HG03025 (cell line): Measurements from ENCODE around the gene ARFIP2.

Source experiments
- ATAC-seq: cut with Tn5 transposase; IDR thresholded peaks from one replicate; pipeline ENCODE4 v1.9.1; 2021; ENCODE audit warnings: mild to moderate bottlenecking, moderate library complexity; ENCODE audit not compliant: unreplicated experiment, low FRiP score

ARFIP2 gene

DNA sequence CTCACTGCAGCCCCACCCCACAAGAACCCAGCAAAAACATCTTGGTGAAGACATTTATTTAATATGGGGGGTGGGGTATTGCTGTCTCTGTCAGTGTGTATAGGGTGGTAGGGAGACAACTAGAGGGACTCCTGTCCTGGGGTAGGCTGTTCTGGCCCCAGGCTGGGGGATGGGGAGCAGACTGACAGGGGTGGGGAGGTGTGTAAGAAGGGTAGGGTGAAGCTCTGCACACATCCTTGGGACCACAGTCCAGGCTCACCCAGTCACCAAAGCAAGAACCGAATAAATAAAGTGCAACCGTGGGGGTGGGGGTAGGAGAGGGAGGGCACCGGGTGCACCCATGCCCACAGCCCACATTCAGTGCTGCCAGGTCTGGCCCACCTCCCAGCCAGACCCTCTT lies 32.6 kb downstream of the ARFIP2 start:
- no peak for ATAC-seq

DNA sequence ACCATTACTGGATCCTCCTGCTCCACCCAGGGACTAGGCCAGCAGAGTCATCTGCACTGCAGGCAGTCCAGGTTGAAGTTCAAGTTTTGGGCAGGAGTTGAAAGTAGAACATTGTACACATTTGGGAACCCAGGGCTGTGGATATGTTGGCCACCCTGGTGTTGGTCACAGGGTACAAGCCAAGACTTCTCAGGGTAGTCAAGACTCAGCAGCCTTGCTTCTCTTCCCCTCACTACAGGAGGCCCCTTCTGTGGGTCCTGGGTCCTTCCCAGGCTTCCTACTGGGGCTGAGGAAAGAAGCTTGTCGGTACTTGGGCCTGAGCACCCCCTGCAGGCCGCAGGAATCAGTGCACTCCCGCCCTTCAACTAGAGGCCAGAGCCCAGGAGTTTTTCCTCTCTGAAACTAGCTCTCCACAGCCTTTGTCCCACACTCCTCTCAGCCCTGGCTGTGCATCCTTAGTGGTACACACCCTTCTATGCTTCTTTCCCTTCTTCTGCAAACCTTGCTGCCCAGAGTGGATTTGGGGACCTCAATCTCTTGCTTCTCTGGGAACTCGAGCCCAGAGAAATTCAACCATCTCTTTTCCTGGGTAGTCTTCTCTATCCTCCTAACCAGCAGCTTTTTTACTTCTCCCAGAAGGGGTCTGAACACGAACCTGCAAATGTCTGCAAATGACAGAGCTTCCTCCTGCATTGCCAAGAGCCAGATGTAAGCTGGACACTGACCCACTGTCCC lies 37.7 kb downstream of the ARFIP2 start:
- peak; percentile 50 for ATAC-seq

DNA sequence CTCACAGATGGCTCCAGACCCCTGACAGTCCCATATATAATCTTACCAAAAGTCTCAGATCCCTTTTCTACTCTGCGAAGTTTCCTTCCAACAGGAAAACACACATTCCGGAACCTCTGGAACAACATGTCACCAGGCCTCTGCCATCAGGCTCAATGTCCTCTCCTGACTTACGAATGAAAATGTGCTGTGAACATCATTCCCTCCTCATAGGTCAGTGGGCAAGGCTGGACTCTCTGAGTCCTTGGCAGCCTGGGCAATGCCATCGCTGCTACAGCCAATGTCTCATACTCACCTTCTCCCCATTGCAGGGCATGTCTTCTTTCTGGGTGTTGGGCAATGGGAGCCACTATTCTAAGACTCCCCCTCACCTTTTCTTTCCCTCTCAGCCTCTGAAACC lies 38.7 kb downstream of the ARFIP2 start:
- ATAC-seq: no peak

DNA sequence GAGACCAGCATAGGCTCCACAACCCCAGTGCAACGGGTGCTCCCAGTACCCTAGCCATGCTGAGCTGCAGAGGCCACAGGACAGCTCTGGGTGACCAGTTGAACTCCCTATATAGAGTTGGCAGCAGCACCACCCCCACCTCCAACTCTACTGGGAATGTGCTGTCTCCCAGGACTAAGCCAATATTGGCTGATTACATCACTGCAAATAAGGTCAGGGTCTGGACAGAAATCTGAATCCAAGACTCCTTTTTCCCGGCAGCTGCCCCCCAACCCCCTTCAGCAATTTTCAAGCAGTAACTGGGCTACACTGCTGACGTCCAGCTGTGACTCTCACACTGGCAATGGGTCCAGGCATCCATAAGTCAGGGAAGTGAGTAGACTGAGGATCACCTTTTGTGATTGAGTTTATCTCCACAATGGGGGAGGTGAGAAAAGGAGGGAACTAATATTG lies 40.2 kb downstream of the ARFIP2 start, which contains the start of gene HPX:
HPX (minus strand) TSS at position 82 of the 453 bp plus-strand sequence; CDS start at position 58, 24 bp downstream.
- no peak for ATAC-seq

DNA sequence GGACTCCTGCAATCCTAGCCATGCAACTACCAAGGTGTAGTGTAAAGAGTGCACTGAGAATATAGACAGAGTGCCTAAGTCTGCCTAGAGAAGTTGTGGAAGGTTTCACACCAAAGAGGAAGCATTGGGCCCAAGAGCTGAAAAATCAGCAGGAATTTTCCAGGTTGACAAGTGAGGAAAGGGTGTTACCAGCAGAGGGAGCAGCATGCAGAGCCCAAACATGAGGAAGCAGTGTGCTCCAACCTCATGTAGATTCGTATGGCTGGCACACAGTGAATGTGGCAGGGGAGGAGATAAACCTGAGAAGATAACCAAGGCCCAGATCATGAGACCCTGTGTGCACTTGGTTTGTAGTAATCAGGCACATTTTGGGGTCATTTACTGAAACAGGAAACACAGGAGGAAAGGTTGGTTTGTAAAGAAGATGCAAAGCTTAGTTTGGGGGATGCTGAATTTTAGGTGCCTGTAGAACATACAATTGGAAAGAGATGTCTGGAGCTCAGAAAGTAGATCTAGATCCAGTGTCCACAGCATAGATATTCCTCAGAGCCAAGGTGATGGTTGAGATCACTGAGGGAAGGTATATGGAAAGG lies 42.1 kb downstream of the ARFIP2 start:
- ATAC-seq: no peak

DNA sequence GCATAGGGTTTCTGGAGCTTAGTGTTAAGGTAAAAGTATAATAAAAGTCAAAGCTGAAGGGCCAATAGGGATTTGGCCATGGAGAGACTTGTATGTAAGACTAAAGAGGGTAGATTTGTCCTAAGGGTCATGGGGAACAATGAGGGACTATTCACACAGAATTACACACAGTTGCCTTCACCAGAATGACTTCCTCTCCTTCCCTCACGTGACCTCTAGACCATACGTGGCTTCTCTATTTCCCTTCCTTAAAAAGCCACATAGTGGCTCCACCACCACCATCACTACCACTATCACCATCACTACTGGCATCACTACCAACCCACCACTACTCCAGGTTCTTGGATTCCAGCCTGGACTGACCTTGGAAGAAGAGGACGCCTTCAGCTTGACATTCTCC lies 43.1 kb downstream of the ARFIP2 start:
- ATAC-seq: no peak

DNA sequence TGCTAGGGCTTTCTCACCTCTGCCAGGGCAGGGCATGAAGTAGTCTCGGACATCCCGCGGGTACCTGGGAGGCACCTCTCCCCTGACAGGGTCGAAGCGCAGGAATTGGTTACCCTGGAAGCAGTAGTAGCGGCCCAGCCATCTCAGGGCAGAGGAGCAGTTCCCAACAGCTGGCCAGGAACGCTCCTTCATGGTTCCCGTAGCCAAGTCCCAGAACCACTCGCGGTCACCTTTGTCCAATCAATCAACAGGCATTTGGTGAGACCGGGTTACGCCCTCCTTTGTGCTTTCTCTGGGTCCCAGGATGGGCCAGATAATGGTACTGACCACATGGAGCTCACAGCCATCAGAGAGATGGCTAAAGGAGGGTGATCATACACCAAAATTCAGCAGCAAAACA lies 43.7 kb downstream of the ARFIP2 start:
- ATAC-seq: no peak

DNA sequence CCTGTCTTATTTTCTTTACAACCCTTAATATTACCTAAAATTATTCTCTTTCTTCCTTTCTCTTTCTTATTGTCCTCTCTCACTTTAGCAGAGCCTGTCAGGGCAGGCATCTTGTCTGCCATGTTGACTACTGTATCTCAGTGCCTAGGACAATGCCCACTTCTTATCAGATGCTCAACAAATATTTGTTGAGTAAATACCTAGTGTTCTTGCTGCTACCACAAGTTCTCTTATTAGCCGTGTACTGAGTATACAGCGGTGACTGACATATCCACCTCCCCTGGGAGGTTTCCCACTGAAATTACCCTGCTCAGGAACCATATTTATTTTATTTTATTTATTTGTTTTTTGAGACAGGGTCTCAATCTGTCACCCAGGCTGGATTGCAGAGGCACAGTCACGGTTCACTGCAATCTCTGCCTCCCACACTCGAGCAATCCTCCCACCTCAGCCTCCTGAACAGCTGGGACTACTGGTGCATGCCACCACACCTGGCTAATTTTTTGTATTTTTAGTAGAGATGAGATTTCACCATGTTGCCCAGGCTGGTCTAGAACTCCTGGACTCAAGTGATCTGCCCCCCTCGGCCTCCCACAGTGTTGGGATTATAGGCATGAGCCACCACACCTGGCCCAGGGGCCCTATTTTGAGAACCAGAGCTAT lies 47.0 kb downstream of the ARFIP2 start:
- peak; percentile 42 for ATAC-seq

DNA sequence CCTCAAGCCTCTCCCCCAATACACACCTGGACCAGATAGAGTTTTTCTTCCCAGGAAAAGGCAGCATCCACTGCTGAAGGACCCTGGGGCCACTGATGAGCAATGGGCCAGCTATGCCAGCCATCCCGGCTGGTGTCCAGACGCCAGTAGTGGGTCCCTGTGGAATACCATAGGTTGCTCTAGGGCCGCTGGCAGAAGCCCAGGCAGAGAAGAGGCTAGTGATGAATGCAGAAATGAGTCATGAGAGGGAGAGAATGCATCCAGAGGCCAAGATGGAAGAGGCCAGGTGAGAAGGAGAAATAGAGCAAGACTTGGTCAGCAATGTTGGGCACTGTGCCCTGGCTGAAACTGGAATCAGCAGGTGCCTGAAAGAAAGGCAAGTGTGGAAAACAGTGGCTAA lies 49.3 kb downstream of the ARFIP2 start:
- no peak for ATAC-seq

DNA sequence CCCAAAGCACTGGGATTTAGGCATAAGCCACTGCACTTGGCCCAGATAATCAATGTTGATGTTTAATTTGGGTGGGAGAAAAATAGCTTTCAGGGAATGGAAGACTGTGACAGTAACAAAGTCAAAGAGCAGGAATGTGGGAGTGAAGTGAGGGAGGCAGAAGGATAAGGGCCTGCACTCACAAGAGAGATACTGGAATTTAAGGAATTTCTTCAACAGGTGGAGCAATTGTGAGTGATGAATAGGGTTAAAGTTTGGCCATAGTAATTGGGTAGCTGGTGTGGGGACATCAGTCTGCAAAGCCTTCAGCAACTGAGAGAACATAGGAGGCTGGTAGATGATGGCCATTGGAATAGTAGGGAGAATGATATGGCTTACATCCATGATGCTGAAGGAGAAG lies 53.6 kb downstream of the ARFIP2 start:
- no peak for ATAC-seq
